IMR-90 (cell line): ENCODE data around the gene PDE6A. TPM values are rescaled to one million over a fixed set of nuclear protein-coding genes. Genes with fewer than 3 reads are reported as not detected.

Experiments used
- ATAC-seq: fragments of 200-7000 bp; cut with Tn5 transposase; 2 replicates; pipeline ENCODE4 v1.9.1; 2020; ENCODE audit warnings: low read depth, mild to moderate bottlenecking, moderate library complexity
- BruUV-seq: library from RNA; stranded (reverse); fragments of 400-500 nt; replicated peaks from 2 replicates; lab custom pipeline; 2021; lab: Mats Ljungman, UMichigan
- CTCF ChIA-PET: fragments of 300-600 bp; formaldehyde crosslinking; extraction: SDS; loops from one replicate; lab custom pipeline; 2021; ENCODE audit warnings: antibody characterized with exemption; lab: Yijun Ruan, JAX
- POLR2A ChIA-PET: fragments of 300-600 bp; sonication (Branson Sonifier 250); formaldehyde crosslinking; loops from one replicate; lab custom pipeline; 2022; ENCODE audit warnings: antibody characterized with exemption; ENCODE audit not compliant: unreplicated experiment; lab: Charles Lee
- DNase-seq: peaks from one replicate; pipeline ENCODE4 v3.0.0; 2013
- H2AFZ ChIP-seq: replicated peaks from 2 replicates; pipeline ENCODE3; 2013; ENCODE audit warnings: low read length, mild to moderate bottlenecking; ENCODE audit not compliant: poor library complexity
- H2AK5ac ChIP-seq: 2 replicates; pipeline ENCODE4 v1.6.1; 2013; ENCODE audit warnings: low read depth, low read length, inconsistent platforms
- H2AK9ac ChIP-seq: replicated peaks from 2 replicates; pipeline ENCODE3; 2013; ENCODE audit warnings: mild to moderate bottlenecking, low read depth, low read length, moderate library complexity; ENCODE audit not compliant: poor library complexity
- H2BK120ac ChIP-seq: 2 replicates; pipeline ENCODE4 v1.6.1; 2013; ENCODE audit warnings: low read depth, low read length, inconsistent platforms
- H2BK15ac ChIP-seq: 3 replicates; pipeline ENCODE4 v1.6.1; 2013; ENCODE audit warnings: low read depth, low read length, inconsistent platforms
- H2BK20ac ChIP-seq: 2 replicates; pipeline ENCODE4 v1.6.1; 2013; ENCODE audit warnings: low read depth, mild to moderate bottlenecking, inconsistent platforms, low read length, moderate library complexity
- H2BK5ac ChIP-seq: 2 replicates; pipeline ENCODE4 v1.6.1; 2013; ENCODE audit warnings: mild to moderate bottlenecking, low read depth, low read length, inconsistent platforms; ENCODE audit not compliant: poor library complexity, severe bottlenecking
- H3K14ac ChIP-seq: replicated peaks from 2 replicates; pipeline ENCODE4 v1.6.1; 2013; ENCODE audit warnings: low read depth, low read length, inconsistent platforms
- H3K18ac ChIP-seq: 2 replicates; pipeline ENCODE4 v1.6.1; 2013; ENCODE audit warnings: low read depth, low read length, control low read depth
- H3K23ac ChIP-seq: 2 replicates; pipeline ENCODE4 v1.6.1; 2013; ENCODE audit warnings: low read depth, low read length, inconsistent platforms
- H3K27ac ChIP-seq: 2 replicates; pipeline ENCODE4 v1.5.1; 2013; ENCODE audit warnings: mild to moderate bottlenecking, control low read depth, low read length; ENCODE audit not compliant: insufficient read depth
- H3K27me3 ChIP-seq: 2 replicates; pipeline ENCODE4 v1.6.1; 2013; ENCODE audit warnings: low read length; ENCODE audit not compliant: control insufficient read depth, insufficient read depth
- H3K36me3 ChIP-seq: 2 replicates; pipeline ENCODE4 v1.6.1; 2013; ENCODE audit warnings: low read length, mixed read lengths; ENCODE audit not compliant: control insufficient read depth, insufficient read depth
- H3K4ac ChIP-seq: 2 replicates; pipeline ENCODE4 v1.6.1; 2013; ENCODE audit warnings: low read depth, low read length, inconsistent platforms
- H3K4me1 ChIP-seq: 2 replicates; pipeline ENCODE4 v1.6.1; 2013; ENCODE audit warnings: low read length, mixed read lengths; ENCODE audit not compliant: control insufficient read depth, insufficient read depth
- H3K4me2 ChIP-seq: 2 replicates; pipeline ENCODE4 v1.6.1; 2013; ENCODE audit warnings: low read depth, mild to moderate bottlenecking, control low read depth, low read length, moderate library complexity
- H3K4me3 ChIP-seq: 2 replicates; pipeline ENCODE4 v1.5.1; 2013; ENCODE audit warnings: low read depth, mild to moderate bottlenecking, control low read depth, low read length, moderate library complexity; ENCODE audit not compliant: insufficient read depth
- H3K56ac ChIP-seq: 2 replicates; pipeline ENCODE4 v1.6.1; 2013; ENCODE audit warnings: low read length, inconsistent platforms; ENCODE audit not compliant: insufficient read depth; ENCODE audit errors: extremely low read depth
- H3K79me1 ChIP-seq, 2 experiments: 2 replicates each; pipeline ENCODE4 v1.6.1; 2013; ENCODE audit warnings: low read length in 2 of 2, inconsistent platforms in 1 of 2, low read depth in 1 of 2
- H3K9ac ChIP-seq: 2 replicates; pipeline ENCODE4 v1.6.1; 2013; ENCODE audit warnings: low read depth, low read length, control low read depth
- H3K9me1 ChIP-seq: 2 replicates; pipeline ENCODE4 v1.6.1; 2013; ENCODE audit warnings: low read length, inconsistent platforms; ENCODE audit not compliant: insufficient read depth
- H3K9me3 ChIP-seq: 2 replicates; pipeline ENCODE4 v1.6.1; 2013; ENCODE audit warnings: low read length; ENCODE audit not compliant: control insufficient read depth, insufficient read depth
- H4K20me1 ChIP-seq: 2 replicates; pipeline ENCODE4 v1.6.1; 2013; ENCODE audit warnings: low read length, inconsistent platforms; ENCODE audit not compliant: insufficient read depth
- H4K5ac ChIP-seq: 2 replicates; pipeline ENCODE4 v1.6.1; 2013; ENCODE audit warnings: mild to moderate bottlenecking, low read depth, low read length, control low read depth
- H4K8ac ChIP-seq, 2 experiments: 2 replicates each; pipeline ENCODE4 v1.6.1; 2013; ENCODE audit warnings: low read depth in 2 of 2, low read length in 2 of 2, control low read depth in 1 of 2, inconsistent platforms in 1 of 2
- H4K91ac ChIP-seq: 2 replicates; pipeline ENCODE4 v1.6.1; 2013; ENCODE audit warnings: low read depth, low read length, inconsistent platforms; ENCODE audit not compliant: insufficient read depth
- BHLHE40 ChIP-seq: fragments of 150-350 bp; IDR thresholded peaks from 2 replicates; pipeline ENCODE4 v1.6.1; 2016; ENCODE audit warnings: mild to moderate bottlenecking, low read depth, low read length
- CEBPB ChIP-seq: IDR thresholded peaks from 2 replicates; pipeline ENCODE4 v1.6.1; 2012; ENCODE audit warnings: low read depth, low read length, improper control_type of control experiment
- CHD1 ChIP-seq: IDR thresholded peaks from 2 replicates; pipeline ENCODE4 v1.6.1; 2012; ENCODE audit warnings: low read depth, low read length, improper control_type of control experiment
- ELK1 ChIP-seq: fragments of 150-350 bp; IDR thresholded peaks from 2 replicates; pipeline ENCODE4 v1.6.1; 2016; ENCODE audit warnings: low read depth, mild to moderate bottlenecking, low read length, moderate library complexity, borderline replicate concordance
- FOS ChIP-seq: fragments of 150-350 bp; IDR thresholded peaks from 2 replicates; pipeline ENCODE4 v1.6.1; 2016; ENCODE audit warnings: low read depth, low read length
- MAFK ChIP-seq: IDR thresholded peaks from 2 replicates; pipeline ENCODE4 v1.6.1; 2012; ENCODE audit warnings: low read depth, low read length, improper control_type of control experiment
- MAZ ChIP-seq: IDR thresholded peaks from 2 replicates; pipeline ENCODE4 v1.6.1; 2012; ENCODE audit warnings: low read depth, mild to moderate bottlenecking, low read length, improper control_type of control experiment, moderate library complexity, borderline replicate concordance
- MXI1 ChIP-seq: IDR thresholded peaks from 2 replicates; pipeline ENCODE4 v1.6.1; 2012; ENCODE audit warnings: low read depth, mild to moderate bottlenecking, low read length, moderate library complexity, borderline replicate concordance
- NFE2L2 ChIP-seq: fragments of 150-350 bp; IDR thresholded peaks from 2 replicates; pipeline ENCODE4 v1.6.1; 2016; ENCODE audit warnings: low read depth, mild to moderate bottlenecking, low read length
- POLR2A ChIP-seq: IDR thresholded peaks from 2 replicates; pipeline ENCODE4 v1.6.1; 2012; ENCODE audit warnings: mild to moderate bottlenecking, low read depth, low read length
- RAD21 ChIP-seq: IDR thresholded peaks from 2 replicates; pipeline ENCODE4 v1.6.1; 2012; ENCODE audit warnings: low read length, improper control_type of control experiment
- RCOR1 ChIP-seq: IDR thresholded peaks from 2 replicates; pipeline ENCODE4 v1.6.1; 2012; ENCODE audit warnings: mild to moderate bottlenecking, low read length, improper control_type of control experiment; ENCODE audit not compliant: insufficient replicate concordance
- RFX5 ChIP-seq: IDR thresholded peaks from 2 replicates; pipeline ENCODE4 v1.8.0; 2012; ENCODE audit warnings: low read depth, mild to moderate bottlenecking, low read length, moderate library complexity
- SMC3 ChIP-seq: fragments of 150-350 bp; IDR thresholded peaks from 2 replicates; pipeline ENCODE4 v1.6.1; 2016; ENCODE audit warnings: low read depth, mild to moderate bottlenecking, antibody characterized with exemption, low read length, moderate library complexity
- USF2 ChIP-seq: fragments of 150-350 bp; IDR thresholded peaks from 2 replicates; pipeline ENCODE4 v1.6.1; 2017; ENCODE audit warnings: mild to moderate bottlenecking, antibody characterized with exemption, low read length, low read depth
- WGBS, 2 experiments: methylation state at CpG; one replicate each; pipeline versions ENCODE4 v1.1.5 to v1.1.7; 2013; ENCODE audit warnings: missing lambda C conversion rate in 2 of 2; ENCODE audit not compliant: insufficient read length in 1 of 2; ENCODE audit errors: extremely low coverage in 2 of 2; 5-methylcytosine and 5-hydroxymethylcytosine counted together
- dilution Hi-C: fragments of 300-500 bp; cut with HindIII; formaldehyde crosslinking; loops from one replicate; pipeline ENCODE4 v1.14.3; 2018; ENCODE audit warnings: low sequenced_read_pairs; ENCODE audit not compliant: unreplicated experiment
- in situ Hi-C: fragments of 300-500 bp; cut with MboI; formaldehyde crosslinking; loops from 3 replicates; pipeline ENCODE4 v1.14.3; 2019; ENCODE audit warnings: low sequenced_read_pairs, inconsistent platforms, mixed read lengths
- intact Hi-C: fragments of 100-400 bp; cut with micrococcal nuclease; formaldehyde crosslinking; loops from 2 replicates; pipeline ENCODE4 v1.10.0; 2022
- polyA plus RNA-seq, 3 experiments: library from polyadenylated mRNA; depleted of rRNA; stranded (reverse); fragments of >200 nt; gene quantifications; 2 replicates each; pipeline ENCODE4 v1.2.3, GENCODE V29; 2012; ENCODE audit warnings: low replicate concordance in 1 of 3
- total RNA-seq: library from RNA; depleted of rRNA; stranded (reverse); fragments of >200 nt; gene quantifications from 2 replicates; pipeline ENCODE4 v1.2.3, GENCODE V29; 2012

PDE6A gene
- total and polyA plus RNA-seq, 2 of the 4 experiments (the other 2 are of a cell fraction), result not detected

GRCh38 chr5:149845601-149846000 is 99.0 kb downstream of the PDE6A start:
- Histone ChIP-seq H3K79me1 (no peaks in the 10 kb centered on the region), H3K56ac (no peak overlapping the region), H3K9me3 (no peaks in the 10 kb centered on the region), H2BK5ac (no peak overlapping the region), H3K4ac (no peak overlapping the region), H3K4me1 (no peaks in the 10 kb centered on the region), H3K4me3 (no peak overlapping the region), H2AK9ac (no peak overlapping the region), H3K14ac (no peak overlapping the region), H3K4me2 (no peak overlapping the region), H4K20me1 (no peaks in the 10 kb centered on the region), H3K27ac (no peak overlapping the region), H3K27me3 (peaks cover 16% of the 10 kb centered on the region; the same call in 1 of the 2 replicates), H3K36me3 (no peaks in the 10 kb centered on the region), H4K91ac (no peak overlapping the region), H3K9ac (no peak overlapping the region), H2BK120ac (no peak overlapping the region), H2AK5ac (no peak overlapping the region), H2BK20ac (no peak overlapping the region), H4K8ac (no peak overlapping the region), H3K9me1 (no peaks in the 10 kb centered on the region; the same call in 1 of the 2 replicates), H2BK15ac (no peak overlapping the region), H3K18ac (no peak overlapping the region), H3K23ac (no peak overlapping the region), H4K5ac (no peak overlapping the region), H2AFZ (no peak overlapping the region)
- BruUV-seq, result no TSS peak
- WGBS, 2 experiments, result 95% methylated on average over 10 of the region's 15 CpGs; no CpG with 5 or more reads in 1 of the 2 experiments
- ChIA-PET CTCF (interaction anchor here (1.9 kb wide), 1 partner anchor 8 kb away, joined by 6 read pairs; no protein-coding TSS in a partner anchor), POLR2A (no interaction called here)
- in situ Hi-C loops (loop anchor here (25.0 kb wide), 1 partner anchor 592 kb away; the partner anchor contains the start of gene RPS14), dilution Hi-C loops (no loop called here), intact Hi-C loops (no loop called here)
- ATAC-seq (no peak), DNase-seq (no peak)
- no peak for TF ChIP-seq RAD21
- no peak for TF ChIP-seq USF2
- TF ChIP-seq RFX5, result no peak
- no peak for TF ChIP-seq MXI1
- TF ChIP-seq NFE2L2, result no peak
- TF ChIP-seq CHD1, result no peak
- no peak for TF ChIP-seq MAZ
- no peak for TF ChIP-seq POLR2A
- no peak for TF ChIP-seq FOS
- no peak for TF ChIP-seq ELK1
- no peak for TF ChIP-seq RCOR1
- TF ChIP-seq SMC3, result no peak
- no peak for TF ChIP-seq MAFK
- TF ChIP-seq CEBPB, result no peak
- no peak for TF ChIP-seq BHLHE40
